ENCODE data around the gene MYL2. TPM values are rescaled to one million over a fixed set of nuclear protein-coding genes. Genes with fewer than 3 reads are reported as not detected.

MYL2 gene
- total RNA-seq, 1 experiment from 2014 or later, result not detected

Other genes with a start within 250 kb of the MYL2 start
- not detected in 2 replicates for gene HVCN1, start 231.5 kb downstream of the MYL2 start, total RNA-seq (2014; rRNA removed; shearing (Covaris generic))
- gene PPP1CC, start 177.7 kb downstream of the MYL2 start, total RNA-seq (2014; rRNA removed; shearing (Covaris generic)), result 134 and 200 TPM in 2 replicates
- not detected in 2 replicates for gene CCDC63, start 73.6 kb downstream of the MYL2 start, total RNA-seq (2014; rRNA removed; shearing (Covaris generic))
- 0.10 TPM in 1 of 2 replicates, not detected in the other for gene CUX2, start 113.6 kb upstream of the MYL2 start, total RNA-seq (2014; rRNA removed; shearing (Covaris generic))